ENCODE data around the gene FHIT. TPM values are rescaled to one million over a fixed set of nuclear protein-coding genes. Genes with fewer than 3 reads are reported as not detected.

Gene FHIT
- total RNA-seq, 4 donors from 2014 or later = 3.5 to 17.0 (median 16.7) TPM

DNA sequence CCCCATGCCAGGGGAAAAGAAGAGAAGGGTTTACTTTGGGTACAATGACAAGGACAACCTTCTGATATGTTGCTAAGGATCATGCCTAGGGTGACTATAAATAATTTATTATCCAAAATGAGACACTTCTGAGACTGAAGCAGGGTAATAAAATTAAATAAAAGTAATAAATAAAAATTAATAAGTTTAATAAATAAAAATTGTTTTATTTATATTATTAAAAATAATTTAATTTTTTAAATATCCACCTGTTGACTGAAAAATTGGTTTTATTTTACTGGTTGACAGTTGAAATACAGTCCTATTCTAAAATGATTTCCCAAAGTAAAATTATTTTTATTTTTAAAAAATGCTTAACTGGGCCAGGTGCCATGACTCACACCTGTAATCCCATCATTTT, 102.0 kb downstream of the FHIT start:
- Histone ChIP-seq H3K4me3 (no peak overlapping the region), H3K27ac (no peak overlapping the region), H3K4me1 (no peaks in the 10 kb centered on the region), H3K27me3 (no peaks in the 10 kb centered on the region), H3K36me3 (no peaks in the 10 kb centered on the region), H3K9me3 (no peaks in the 10 kb centered on the region)
- no peak for DNase-seq
- TF ChIP-seq POLR2A (IDR thresholded peaks at IDR 0.05) = no peak
- TF ChIP-seq, protein P1, sequence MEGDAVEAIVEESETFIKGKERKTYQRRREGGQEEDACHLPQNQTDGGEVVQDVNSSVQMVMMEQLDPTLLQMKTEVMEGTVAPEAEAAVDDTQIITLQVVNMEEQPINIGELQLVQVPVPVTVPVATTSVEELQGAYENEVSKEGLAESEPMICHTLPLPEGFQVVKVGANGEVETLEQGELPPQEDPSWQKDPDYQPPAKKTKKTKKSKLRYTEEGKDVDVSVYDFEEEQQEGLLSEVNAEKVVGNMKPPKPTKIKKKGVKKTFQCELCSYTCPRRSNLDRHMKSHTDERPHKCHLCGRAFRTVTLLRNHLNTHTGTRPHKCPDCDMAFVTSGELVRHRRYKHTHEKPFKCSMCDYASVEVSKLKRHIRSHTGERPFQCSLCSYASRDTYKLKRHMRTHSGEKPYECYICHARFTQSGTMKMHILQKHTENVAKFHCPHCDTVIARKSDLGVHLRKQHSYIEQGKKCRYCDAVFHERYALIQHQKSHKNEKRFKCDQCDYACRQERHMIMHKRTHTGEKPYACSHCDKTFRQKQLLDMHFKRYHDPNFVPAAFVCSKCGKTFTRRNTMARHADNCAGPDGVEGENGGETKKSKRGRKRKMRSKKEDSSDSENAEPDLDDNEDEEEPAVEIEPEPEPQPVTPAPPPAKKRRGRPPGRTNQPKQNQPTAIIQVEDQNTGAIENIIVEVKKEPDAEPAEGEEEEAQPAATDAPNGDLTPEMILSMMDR (IDR thresholded peaks at IDR 0.05) = no peak

DNA sequence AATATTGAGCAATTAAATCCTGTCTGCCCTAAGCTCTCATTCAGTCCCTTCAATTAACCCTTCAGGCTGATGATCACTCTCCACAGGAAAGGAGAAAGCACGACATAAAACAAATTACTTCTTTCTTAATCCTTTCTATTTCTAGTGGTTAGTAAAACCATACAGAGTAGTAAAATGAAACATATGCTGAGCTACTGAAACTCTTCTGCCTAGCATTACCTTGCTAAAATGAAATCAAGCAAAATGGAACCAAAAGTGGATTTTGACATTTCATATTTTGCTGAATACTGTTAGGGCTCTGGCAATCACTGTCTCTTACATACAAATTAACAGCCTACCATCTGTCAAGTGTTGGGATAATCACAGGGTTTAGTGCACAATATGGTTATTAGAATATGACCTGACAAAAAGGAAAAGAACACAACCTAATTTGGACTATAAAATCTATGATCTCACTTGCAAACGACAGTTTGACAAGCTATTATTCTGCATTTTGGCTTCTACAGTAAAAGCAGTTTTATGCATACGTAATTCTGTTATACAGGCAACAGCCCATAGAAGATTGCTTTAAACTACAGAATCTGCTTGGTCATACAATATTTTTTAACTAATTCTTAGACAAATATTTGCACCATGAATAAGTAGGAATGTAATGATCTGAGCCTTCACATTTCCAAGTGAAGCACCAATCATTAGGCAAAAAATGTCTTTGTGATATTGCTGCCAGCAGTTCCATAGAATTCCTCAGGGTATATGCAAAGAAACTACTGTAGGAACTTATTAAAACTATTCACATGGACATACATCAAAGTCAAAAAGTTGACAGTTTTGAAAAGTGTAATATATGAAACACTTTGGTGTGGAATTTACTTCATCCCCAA, 105.0 kb downstream of the FHIT start:
- Histone ChIP-seq H3K27ac (no peak overlapping the region), H3K9me3 (no peaks in the 10 kb centered on the region), H3K4me3 (no peak overlapping the region), H3K36me3 (no peaks in the 10 kb centered on the region), H3K27me3 (no peaks in the 10 kb centered on the region), H3K4me1 (no peaks in the 10 kb centered on the region)
- TF ChIP-seq POLR2A (IDR thresholded peaks at IDR 0.05) = no peak
- TF ChIP-seq, protein P1 (IDR thresholded peaks at IDR 0.05) = no peak
- no peak for DNase-seq

DNA sequence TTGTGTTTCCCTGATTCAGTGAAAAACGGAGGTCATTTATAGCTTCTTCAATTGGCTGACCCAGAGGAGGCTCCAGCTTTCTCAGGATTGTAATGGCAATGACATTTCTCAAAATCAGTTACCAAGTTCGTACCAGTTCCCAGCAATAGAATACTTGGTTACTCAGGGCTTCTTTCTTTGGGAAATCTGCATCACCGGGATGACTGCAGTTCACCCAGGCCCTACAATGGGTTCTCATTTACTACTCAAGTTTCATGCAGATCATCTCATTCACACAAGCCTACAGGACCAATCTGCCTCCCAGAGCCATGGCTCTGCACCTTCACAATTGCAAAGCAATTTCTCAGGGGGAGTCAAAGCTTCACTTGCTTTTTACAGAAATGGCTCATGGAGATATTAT, 109.6 kb downstream of the FHIT start:
- no peak for TF ChIP-seq POLR2A (IDR thresholded peaks at IDR 0.05)
- TF ChIP-seq, protein P1 (IDR thresholded peaks at IDR 0.05) = no peak
- H3K4me3 ChIP-seq = no peak overlapping the region
- no peaks in the 10 kb centered on the region for H3K36me3 ChIP-seq

DNA sequence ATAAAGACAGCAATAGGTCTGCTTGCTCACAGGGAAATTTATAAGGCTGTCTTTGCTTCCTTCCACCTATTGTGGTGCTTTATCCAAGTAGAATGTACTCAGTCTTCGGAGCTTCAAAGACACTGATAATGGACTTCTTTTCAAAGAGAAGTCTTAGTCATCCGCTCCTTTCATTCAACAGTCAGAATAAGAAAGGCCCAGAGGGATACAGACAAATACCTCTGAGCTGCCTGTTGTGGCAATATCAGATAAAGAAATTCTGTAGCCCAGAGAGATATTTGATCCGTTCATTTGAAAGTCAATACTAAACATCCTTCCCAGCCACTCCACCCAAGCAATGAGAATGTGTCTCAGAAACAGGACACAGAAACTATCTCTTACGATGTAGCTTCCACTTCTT, 110.0 kb downstream of the FHIT start:
- H3K36me3 ChIP-seq = no peaks in the 10 kb centered on the region
- DNase-seq = no peak
- H3K27ac ChIP-seq = no peak overlapping the region
- H3K27me3 ChIP-seq = no peaks in the 10 kb centered on the region
- no peak overlapping the region for H3K4me3 ChIP-seq
- H3K4me1 ChIP-seq = no peaks in the 10 kb centered on the region
- TF ChIP-seq, protein P1 (IDR thresholded peaks at IDR 0.05) = no peak
- no peak for TF ChIP-seq POLR2A (IDR thresholded peaks at IDR 0.05)
- no peaks in the 10 kb centered on the region for H3K9me3 ChIP-seq

More for the DNA sequence above, 109.6 kb downstream of the FHIT start:
- Histone ChIP-seq H3K27ac (no peak overlapping the region), H3K4me1 (no peaks in the 10 kb centered on the region), H3K9me3 (no peaks in the 10 kb centered on the region), H3K27me3 (no peaks in the 10 kb centered on the region)
- no peak for DNase-seq

DNA sequence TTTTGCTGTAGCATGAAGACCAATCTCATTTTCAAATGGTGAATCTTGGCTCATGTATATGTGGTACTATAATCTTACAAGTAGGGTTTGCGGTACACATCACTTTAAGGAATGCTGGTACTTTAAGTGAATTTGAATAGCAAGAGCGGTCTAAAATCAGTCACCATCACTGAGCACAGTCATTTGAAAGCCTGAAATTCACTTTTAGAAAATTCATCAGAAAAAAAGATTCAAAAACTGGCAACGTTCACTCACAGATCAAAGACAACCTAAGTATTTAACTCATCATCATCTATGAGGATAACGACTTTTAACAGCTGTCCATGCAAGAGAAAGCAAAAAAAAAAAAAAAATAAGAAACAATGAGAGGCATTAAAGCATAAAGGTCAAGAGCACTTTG, 111.6 kb downstream of the FHIT start:
- Histone ChIP-seq H3K4me1 (no peaks in the 10 kb centered on the region), H3K27ac (no peak overlapping the region), H3K4me3 (no peak overlapping the region), H3K27me3 (no peaks in the 10 kb centered on the region), H3K36me3 (no peaks in the 10 kb centered on the region), H3K9me3 (no peaks in the 10 kb centered on the region)
- DNase-seq = no peak
- TF ChIP-seq, protein P1 (IDR thresholded peaks at IDR 0.05) = no peak
- TF ChIP-seq POLR2A (IDR thresholded peaks at IDR 0.05) = no peak

Measured in Peyer's patch (tissue), 4 donors.